Prostate gland (tissue), 2 donors: Measurements from ENCODE around the gene GPR180.

ENCODE experiments used
- CTCF ChIP-seq, 4 experiments: fragments of 200-600 bp in 2 of 4; fragments of 450-650 bp in 2 of 4; sonication (generic) in 2 of 4; IDR thresholded peaks; 1 replicate in 3 of 4; 2 replicates in 1 of 4; pipeline ENCODE4 v1.5.1; 2016 to 2019; ENCODE audit warnings: antibody characterized with exemption in 4 of 4, mild to moderate bottlenecking in 2 of 4, moderate library complexity in 2 of 4
- POLR2A ChIP-seq: fragments of 450-650 bp; IDR thresholded peaks from one replicate; pipeline ENCODE4 v1.6.1; 2016; ENCODE audit warnings: antibody characterized with exemption, mild to moderate bottlenecking
- POLR2AphosphoS5 ChIP-seq: sonication (generic); formaldehyde crosslinking; IDR thresholded peaks from one replicate; pipeline ENCODE4 v1.6.1; 2017; ENCODE audit warnings: antibody characterized with exemption

GRCh38 chr13:94661406-94661805 is 59.7 kb downstream of the GPR180 start:
- TF ChIP-seq CTCF (IDR thresholded peaks at IDR 0.05), result no peak
- no peak for TF ChIP-seq POLR2AphosphoS5
- no peak for TF ChIP-seq POLR2A
